WI38 (cell line): ENCODE results near the gene SAG.

Experiments used
- H3K4me3 ChIP-seq: 2 replicates; pipeline ENCODE4 v1.5.1; 2011; ENCODE audit warnings: low read depth, mild to moderate bottlenecking, control low read depth, low read length
- CTCF ChIP-seq: IDR thresholded peaks from 2 replicates; pipeline ENCODE4 v1.5.1; 2012; ENCODE audit warnings: low read depth, mild to moderate bottlenecking, control low read depth, low read length

SAG gene

GRCh38 chr2:233287871-233288270 is 19.7 kb upstream of the SAG start:
- no peak for TF ChIP-seq CTCF
- no peak overlapping the region for H3K4me3 ChIP-seq

- no peak overlapping the region for H3K4me3 ChIP-seq
- no peak for TF ChIP-seq CTCF
These were observed 19.0 kb upstream of the SAG start for GRCh38 chr2:233288663-233289062.

- no peak for TF ChIP-seq CTCF
- H3K4me3 ChIP-seq = no peak overlapping the region
These were observed 18.0 kb upstream of the SAG start for GRCh38 chr2:233289648-233290047.

GRCh38 chr2:233290051-233290845 is 17.4 kb upstream of the SAG start:
- no peak overlapping the region for H3K4me3 ChIP-seq
- no peak for TF ChIP-seq CTCF

- no peak overlapping the region for H3K4me3 ChIP-seq
These were observed 11.7 kb upstream of the SAG start for GRCh38 chr2:233295891-233296290.

GRCh38 chr2:233297076-233297475 is 10.5 kb upstream of the SAG start:
- TF ChIP-seq CTCF = no peak

More at GRCh38 chr2:233295891-233296290, 11.7 kb upstream of the SAG start:
- no peak for TF ChIP-seq CTCF

GRCh38 chr2:233300401-233300800 is 7.2 kb upstream of the SAG start:
- no peak for TF ChIP-seq CTCF
- no peak overlapping the region for H3K4me3 ChIP-seq

More at GRCh38 chr2:233297076-233297475, 10.5 kb upstream of the SAG start:
- no peak overlapping the region for H3K4me3 ChIP-seq
